PC-3 (cell line): ENCODE measurements around the gene CCDC192. TPM values are rescaled to one million over a fixed set of nuclear protein-coding genes. Genes with fewer than 3 reads are reported as not detected.

Source experiments
- ATAC-seq: fragments of 200-7000 bp; cut with Tn5 transposase; 2 replicates; pipeline ENCODE4 v1.9.1; 2020; ENCODE audit warnings: mild to moderate bottlenecking, moderate library complexity
- BruUV-seq: library from RNA; stranded (reverse); fragments of 400-500 nt; replicated peaks from 2 replicates; lab custom pipeline; 2021; lab: Mats Ljungman, UMichigan
- CTCF ChIA-PET: fragments of 300-600 bp; sonication (Branson Sonifier 250); formaldehyde crosslinking; loops from one replicate; lab custom pipeline; 2022; ENCODE audit warnings: antibody characterized with exemption; lab: Charles Lee
- POLR2A ChIA-PET: fragments of 300-600 bp; sonication (Branson Sonifier 250); formaldehyde crosslinking; loops from one replicate; lab custom pipeline; 2022; ENCODE audit warnings: antibody characterized with exemption; ENCODE audit not compliant: unreplicated experiment; lab: Charles Lee
- DNase-seq: peaks from one replicate; pipeline ENCODE4 v3.0.0-alpha.2; 2015
- H2AFZ ChIP-seq: fragments of 300-600 bp; sonication (generic); 2 replicates; pipeline ENCODE4 v1.6.0; 2016; ENCODE audit warnings: antibody characterized with exemption, low read length
- H3F3A ChIP-seq: fragments of 300-600 bp; sonication (generic); one replicate; pipeline ENCODE4 v1.6.0; 2017; ENCODE audit warnings: antibody characterized with exemption, low read length, control low read depth, mild to moderate bottlenecking; ENCODE audit not compliant: unreplicated experiment
- H3K27ac ChIP-seq: fragments of 300-600 bp; sonication (generic); 2 replicates; pipeline ENCODE4 v1.5.1; 2016; ENCODE audit warnings: mild to moderate bottlenecking, low read length
- H3K27me3 ChIP-seq: fragments of 300-600 bp; sonication (generic); 2 replicates; pipeline ENCODE4 v1.6.1; 2016; ENCODE audit warnings: low read length, mixed read lengths
- H3K36me3 ChIP-seq: fragments of 300-600 bp; sonication (generic); 2 replicates; pipeline ENCODE4 v1.6.1; 2016; ENCODE audit warnings: low read depth, mixed run types, low read length, mixed read lengths
- H3K4me1 ChIP-seq: fragments of 300-600 bp; sonication (generic); 2 replicates; pipeline ENCODE4 v1.5.1; 2016; ENCODE audit warnings: low read length; ENCODE audit not compliant: insufficient read depth
- H3K4me2 ChIP-seq: fragments of 300-600 bp; sonication (generic); 2 replicates; pipeline ENCODE4 v1.6.0; 2016; ENCODE audit warnings: low read length
- H3K4me3 ChIP-seq: fragments of 300-600 bp; sonication (generic); 2 replicates; pipeline ENCODE4 v1.5.1; 2016; ENCODE audit warnings: mild to moderate bottlenecking, low read length, mixed read lengths
- H3K79me2 ChIP-seq: fragments of 300-600 bp; sonication (generic); 2 replicates; pipeline ENCODE4 v1.6.1; 2017; ENCODE audit warnings: low read length, mixed read lengths
- H3K9ac ChIP-seq: fragments of 300-600 bp; sonication (generic); 2 replicates; pipeline ENCODE4 v1.6.0; 2016; ENCODE audit warnings: mild to moderate bottlenecking, low read length
- H3K9me2 ChIP-seq: fragments of 300-600 bp; sonication (generic); replicated peaks from 2 replicates; pipeline ENCODE4 v1.6.1; 2016; ENCODE audit warnings: mixed run types, low read length, mixed read lengths
- H3K9me3 ChIP-seq: fragments of 300-600 bp; sonication (generic); 2 replicates; pipeline ENCODE4 v1.6.1; 2016; ENCODE audit warnings: low read length, mixed read lengths
- H4K20me1 ChIP-seq: fragments of 300-600 bp; sonication (generic); 2 replicates; pipeline ENCODE4 v1.6.1; 2016; ENCODE audit warnings: low read length, mixed read lengths
- EZH2 ChIP-seq: fragments of 300-600 bp; sonication (generic); IDR thresholded peaks from one replicate; pipeline ENCODE4 v1.6.1; 2017; ENCODE audit warnings: antibody characterized with exemption, mild to moderate bottlenecking, low read length; ENCODE audit not compliant: unreplicated experiment
- EZH2phosphoT487 ChIP-seq: fragments of 300-600 bp; sonication (generic); IDR thresholded peaks from 2 replicates; pipeline ENCODE4 v1.6.1; 2018; ENCODE audit warnings: mild to moderate bottlenecking, antibody characterized with exemption, low read length, borderline replicate concordance
- intact Hi-C: fragments of 100-400 bp; cut with micrococcal nuclease; formaldehyde crosslinking; loops from 2 replicates; pipeline ENCODE4 v1.9.0; 2023
- total RNA-seq: library from RNA; depleted of rRNA; stranded (reverse); fragments of >200 nt; gene quantifications from 2 replicates; pipeline ENCODE4 v1.2.3, GENCODE V29; 2014
- TF ChIP-seq, protein P1 (sequence below): fragments of 300-600 bp; sonication (generic); conservative IDR thresholded peaks from 2 replicates; pipeline ENCODE4 v1.5.1; 2017; ENCODE audit warnings: antibody characterized with exemption, low read depth, mild to moderate bottlenecking, low read length

CCDC192 gene
- total RNA-seq, 1 experiment from 2014 or later: not detected

DNA sequence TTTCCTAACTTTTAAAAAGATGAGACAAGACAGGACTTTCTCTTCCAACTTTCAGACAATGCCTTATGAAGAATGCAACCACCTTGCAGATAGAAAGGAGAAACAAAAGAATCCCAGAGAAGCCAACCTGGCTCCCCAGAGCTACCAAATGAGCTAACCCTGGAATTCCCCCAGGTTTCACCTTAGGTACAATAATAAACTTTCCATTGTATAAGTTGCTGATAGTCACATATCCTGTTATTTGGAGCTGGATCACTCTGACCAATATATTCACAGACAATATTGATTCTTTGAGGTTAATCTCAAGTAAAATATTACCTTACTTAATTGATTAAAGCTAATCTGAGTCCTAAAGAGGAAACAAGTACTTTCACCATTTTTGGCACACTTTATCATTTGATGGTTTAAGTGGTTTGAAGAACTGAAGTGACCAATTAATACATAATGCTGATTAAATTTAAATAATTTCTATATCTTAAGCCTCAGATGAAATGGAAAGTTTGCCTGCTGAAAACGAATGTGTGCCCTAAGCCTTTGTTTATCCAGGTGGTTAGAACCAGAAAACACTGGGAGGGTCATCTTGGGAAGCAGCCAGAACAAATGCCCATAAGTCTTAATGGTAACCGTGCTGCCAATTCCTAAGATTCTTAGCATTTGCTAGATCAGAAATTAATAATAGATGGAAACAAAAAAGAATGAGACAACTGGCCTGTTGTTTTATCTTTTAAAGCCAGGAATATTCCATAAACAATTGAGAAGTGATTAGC, 220.8 kb downstream of the CCDC192 start:
- Histone ChIP-seq H3K27ac (no peak overlapping the region), H3K9ac (no peak overlapping the region), H3K79me2 (no peaks in the 10 kb centered on the region), H2AFZ (no peak overlapping the region), H3F3A (no peaks in the 10 kb centered on the region), H3K4me2 (no peak overlapping the region), H3K4me3 (no peak overlapping the region), H3K9me2 (no peaks in the 10 kb centered on the region), H3K27me3 (no peaks in the 10 kb centered on the region), H4K20me1 (no peaks in the 10 kb centered on the region), H3K4me1 (peaks cover 22% of the 10 kb centered on the region; the same call in 1 of the 2 replicates), H3K36me3 (no peaks in the 10 kb centered on the region), H3K9me3 (no peaks in the 10 kb centered on the region)
- CTCF ChIA-PET: no interaction called here
- no peak for ATAC-seq
- POLR2A ChIA-PET: no interaction called here
- intact Hi-C loops: no loop called here
- no TSS peak for BruUV-seq
- DNase-seq: no peak
- TF ChIP-seq EZH2phosphoT487: no peak
- no peak for TF ChIP-seq EZH2
- TF ChIP-seq, protein P1, sequence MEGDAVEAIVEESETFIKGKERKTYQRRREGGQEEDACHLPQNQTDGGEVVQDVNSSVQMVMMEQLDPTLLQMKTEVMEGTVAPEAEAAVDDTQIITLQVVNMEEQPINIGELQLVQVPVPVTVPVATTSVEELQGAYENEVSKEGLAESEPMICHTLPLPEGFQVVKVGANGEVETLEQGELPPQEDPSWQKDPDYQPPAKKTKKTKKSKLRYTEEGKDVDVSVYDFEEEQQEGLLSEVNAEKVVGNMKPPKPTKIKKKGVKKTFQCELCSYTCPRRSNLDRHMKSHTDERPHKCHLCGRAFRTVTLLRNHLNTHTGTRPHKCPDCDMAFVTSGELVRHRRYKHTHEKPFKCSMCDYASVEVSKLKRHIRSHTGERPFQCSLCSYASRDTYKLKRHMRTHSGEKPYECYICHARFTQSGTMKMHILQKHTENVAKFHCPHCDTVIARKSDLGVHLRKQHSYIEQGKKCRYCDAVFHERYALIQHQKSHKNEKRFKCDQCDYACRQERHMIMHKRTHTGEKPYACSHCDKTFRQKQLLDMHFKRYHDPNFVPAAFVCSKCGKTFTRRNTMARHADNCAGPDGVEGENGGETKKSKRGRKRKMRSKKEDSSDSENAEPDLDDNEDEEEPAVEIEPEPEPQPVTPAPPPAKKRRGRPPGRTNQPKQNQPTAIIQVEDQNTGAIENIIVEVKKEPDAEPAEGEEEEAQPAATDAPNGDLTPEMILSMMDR: no peak

DNA sequence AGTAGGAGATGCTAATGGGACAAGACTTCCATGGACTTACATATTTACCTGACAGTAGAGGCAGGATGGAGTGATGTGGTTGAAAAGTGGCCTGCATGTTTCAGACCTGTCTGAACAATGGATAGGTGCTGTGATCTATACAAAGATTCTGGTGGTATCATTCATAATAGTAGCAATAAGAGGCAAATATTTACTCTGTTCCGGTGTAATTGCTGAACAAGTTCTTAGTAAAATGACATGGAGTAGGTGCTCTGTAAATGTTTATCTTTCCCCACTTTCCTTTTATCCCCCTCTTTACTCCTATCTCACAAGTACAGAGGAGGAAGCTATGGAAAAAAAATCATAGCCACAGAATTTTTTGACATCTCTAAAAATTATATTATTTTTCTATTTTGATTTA, 221.4 kb downstream of the CCDC192 start:
- Histone ChIP-seq H3K27ac (no peak overlapping the region), H3F3A (no peaks in the 10 kb centered on the region), H3K4me2 (no peak overlapping the region), H3K4me3 (no peak overlapping the region), H3K9me3 (no peaks in the 10 kb centered on the region), H3K79me2 (no peaks in the 10 kb centered on the region), H3K9me2 (no peaks in the 10 kb centered on the region), H3K36me3 (no peaks in the 10 kb centered on the region), H4K20me1 (no peaks in the 10 kb centered on the region), H2AFZ (no peak overlapping the region), H3K4me1 (peaks cover 22% of the 10 kb centered on the region; the same call in 1 of the 2 replicates), H3K9ac (no peak overlapping the region), H3K27me3 (no peaks in the 10 kb centered on the region)
- TF ChIP-seq, protein P1: no peak
- TF ChIP-seq EZH2phosphoT487 (no peak), EZH2 (no peak)
- ATAC-seq (no peak), DNase-seq (no peak)
- intact Hi-C loops: no loop called here
- BruUV-seq: no TSS peak
- ChIA-PET POLR2A (interaction anchor here (0.6 kb wide), 1 partner anchor 160 kb away, joined by 5 read pairs; no protein-coding TSS in a partner anchor), CTCF (no interaction called here)

DNA sequence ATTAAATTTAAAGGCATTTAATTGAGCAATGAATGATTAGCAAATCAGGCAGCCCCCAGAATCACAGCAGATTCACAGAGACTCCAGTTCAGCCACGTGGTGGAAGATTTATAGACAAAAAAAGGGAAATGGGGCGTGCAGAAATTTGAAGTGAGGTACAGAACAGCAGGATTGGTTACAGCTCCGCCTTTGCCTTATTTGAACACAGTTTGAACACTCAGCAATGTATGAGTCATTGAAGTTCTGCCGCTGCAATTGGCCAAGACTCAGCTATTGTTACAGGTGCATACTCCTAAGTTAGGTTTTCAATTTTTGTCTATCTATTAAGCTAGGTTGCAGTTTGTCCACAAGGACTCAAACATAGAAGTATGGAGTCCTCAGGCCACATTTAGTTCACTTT, 222.7 kb downstream of the CCDC192 start:
- POLR2A ChIA-PET: no interaction called here
- H3K79me2 ChIP-seq: no peaks in the 10 kb centered on the region
- ATAC-seq (peak; percentile 74), DNase-seq (peak; percentile 62)
- H3K4me2 ChIP-seq: no peak overlapping the region
- H3K27ac ChIP-seq: no peak overlapping the region
- H3K9me3 ChIP-seq: no peaks in the 10 kb centered on the region
- intact Hi-C loops: no loop called here
- no peaks in the 10 kb centered on the region for H3K27me3 ChIP-seq
- H3F3A ChIP-seq: no peaks in the 10 kb centered on the region
- TF ChIP-seq EZH2 (no peak), EZH2phosphoT487 (no peak)
- TF ChIP-seq, protein P1: no peak
- H3K9me2 ChIP-seq: no peaks in the 10 kb centered on the region
- no peaks in the 10 kb centered on the region for H3K36me3 ChIP-seq
- H3K9ac ChIP-seq: no peak overlapping the region
- no peak overlapping the region for H3K4me3 ChIP-seq
- no peak overlapping the region for H2AFZ ChIP-seq
- no TSS peak for BruUV-seq
- no peaks in the 10 kb centered on the region for H4K20me1 ChIP-seq
- CTCF ChIA-PET: no interaction called here
- peaks cover 29% of the 10 kb centered on the region for H3K4me1 ChIP-seq
